Adrenal gland (tissue), 5 donors: Measurements from ENCODE around the gene MMADHC.

Experiments used
- CTCF ChIP-seq, 6 experiments: fragments of 450-650 bp in 4 of 6; fragments of 200-600 bp in 2 of 6; sonication (generic) in 1 of 6; IDR thresholded peaks; 1 replicate in 5 of 6; 2 replicates in 1 of 6; pipeline versions ENCODE4 v1.5.1 to v1.8.0; 2016 to 2021; ENCODE audit warnings: antibody characterized with exemption in 6 of 6, mild to moderate bottlenecking in 2 of 6, moderate library complexity in 1 of 6
- POLR2A ChIP-seq, 2 donors: fragments of 450-650 bp; IDR thresholded peaks; one replicate each; pipeline ENCODE4 v1.6.1; 2017; ENCODE audit warnings: antibody characterized with exemption in 2 of 2, mild to moderate bottlenecking in 2 of 2, moderate library complexity in 1 of 2
- donor health status: DM: no; HTN: no; CAD: no.

GRCh38 chr2:149572102-149572953 lies 15.2 kb downstream of the MMADHC start:
- TF ChIP-seq CTCF (IDR thresholded peaks at IDR 0.05) = no peak
- TF ChIP-seq POLR2A (IDR thresholded peaks at IDR 0.05) = no peak
